Omental fat pad (tissue), 4 donors: ENCODE results near the gene CNTNAP5. TPM values are rescaled to one million over a fixed set of nuclear protein-coding genes. Genes with fewer than 3 reads are reported as not detected.

Experiments used
- ATAC-seq: fragments of 150-250 bp; one replicate; pipeline ENCODE4 v1.9.1; 2016; ENCODE audit warnings: mild to moderate bottlenecking, moderate library complexity; ENCODE audit not compliant: low FRiP score
- DNase-seq: peaks from one replicate; pipeline ENCODE4 v3.0.0-alpha.2; 2019; ENCODE audit warnings: low spot score
- total RNA-seq, 4 donors: library from RNA; depleted of rRNA; stranded (reverse); fragments of >200 nt; gene quantifications; one replicate each; pipeline ENCODE4 v1.1.0, GENCODE V29; 2016
- TF ChIP-seq, protein P1 (sequence below), 3 donors: fragments of 450-650 bp; IDR thresholded peaks; one replicate each; pipeline ENCODE4 v1.5.1; 2016 to 2017; ENCODE audit warnings: antibody characterized with exemption in 3 of 3, mild to moderate bottlenecking in 3 of 3, moderate library complexity in 2 of 3

Gene CNTNAP5
- total RNA-seq, 4 donors from 2014 or later: not detected

DNA sequence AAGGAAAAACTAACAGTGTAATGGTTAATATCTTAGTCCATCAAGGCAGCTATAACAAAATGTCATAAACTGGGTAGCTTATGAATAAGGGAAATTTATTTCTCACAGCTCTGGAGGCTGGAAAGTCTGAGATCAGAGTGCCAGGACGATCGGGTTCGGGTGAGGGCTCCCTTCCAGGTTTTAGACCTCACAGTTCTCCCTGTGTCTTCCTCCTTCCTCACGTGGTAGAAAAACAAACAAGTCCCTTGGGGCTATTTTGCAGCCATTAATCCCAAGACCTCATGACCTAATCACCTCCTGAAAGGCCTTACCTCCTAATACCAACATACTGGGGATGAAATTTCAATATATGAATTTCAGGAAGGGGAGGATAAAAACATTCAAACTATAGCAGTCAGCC is 455.9 kb downstream of the CNTNAP5 start:
- ATAC-seq: no peak
- no peak for DNase-seq

DNA sequence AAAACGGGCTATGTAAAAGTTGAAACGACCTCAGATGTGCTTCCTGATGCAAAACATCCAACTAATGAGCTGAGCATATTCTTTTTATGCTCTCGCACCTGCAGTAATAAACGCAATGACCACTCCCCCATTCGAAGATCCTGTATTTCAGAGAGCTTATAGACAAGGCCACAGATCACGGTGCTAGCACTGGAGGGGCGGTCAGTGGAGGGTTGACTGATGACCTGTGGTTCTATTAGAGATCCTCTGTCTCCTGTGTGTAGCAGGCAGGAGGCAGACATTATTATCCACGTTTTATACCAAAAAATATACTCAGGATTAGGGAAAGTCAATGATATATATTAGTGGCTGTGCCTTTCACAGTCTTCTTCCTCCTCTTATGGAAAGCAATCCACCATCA is 457.0 kb downstream of the CNTNAP5 start:
- TF ChIP-seq, protein P1, sequence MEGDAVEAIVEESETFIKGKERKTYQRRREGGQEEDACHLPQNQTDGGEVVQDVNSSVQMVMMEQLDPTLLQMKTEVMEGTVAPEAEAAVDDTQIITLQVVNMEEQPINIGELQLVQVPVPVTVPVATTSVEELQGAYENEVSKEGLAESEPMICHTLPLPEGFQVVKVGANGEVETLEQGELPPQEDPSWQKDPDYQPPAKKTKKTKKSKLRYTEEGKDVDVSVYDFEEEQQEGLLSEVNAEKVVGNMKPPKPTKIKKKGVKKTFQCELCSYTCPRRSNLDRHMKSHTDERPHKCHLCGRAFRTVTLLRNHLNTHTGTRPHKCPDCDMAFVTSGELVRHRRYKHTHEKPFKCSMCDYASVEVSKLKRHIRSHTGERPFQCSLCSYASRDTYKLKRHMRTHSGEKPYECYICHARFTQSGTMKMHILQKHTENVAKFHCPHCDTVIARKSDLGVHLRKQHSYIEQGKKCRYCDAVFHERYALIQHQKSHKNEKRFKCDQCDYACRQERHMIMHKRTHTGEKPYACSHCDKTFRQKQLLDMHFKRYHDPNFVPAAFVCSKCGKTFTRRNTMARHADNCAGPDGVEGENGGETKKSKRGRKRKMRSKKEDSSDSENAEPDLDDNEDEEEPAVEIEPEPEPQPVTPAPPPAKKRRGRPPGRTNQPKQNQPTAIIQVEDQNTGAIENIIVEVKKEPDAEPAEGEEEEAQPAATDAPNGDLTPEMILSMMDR (IDR thresholded peaks at IDR 0.05): no peak
- DNase-seq (no peak), ATAC-seq (no peak)

More for the DNA sequence above, 455.9 kb downstream of the CNTNAP5 start:
- TF ChIP-seq, protein P1 (IDR thresholded peaks at IDR 0.05): no peak

DNA sequence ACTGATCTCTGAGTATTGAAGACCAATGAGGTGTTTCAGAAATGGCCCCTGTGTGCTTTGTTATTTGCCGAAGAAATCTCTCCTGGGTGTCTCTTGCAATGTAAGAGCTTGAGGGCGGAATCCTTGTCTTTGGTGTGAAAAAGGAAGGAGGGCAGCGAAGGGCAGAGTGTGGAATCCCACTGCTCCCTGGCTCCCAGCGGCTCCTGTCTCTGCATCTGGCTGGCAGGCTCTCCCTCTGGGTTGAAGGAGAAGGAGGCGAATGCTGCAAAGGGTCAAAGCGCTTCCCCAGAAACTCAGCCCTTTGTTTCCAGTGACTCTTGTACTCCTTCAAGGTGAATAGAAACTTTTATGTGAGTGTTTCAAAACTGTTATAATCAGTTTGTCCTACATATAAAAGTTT is 457.5 kb downstream of the CNTNAP5 start:
- no peak for DNase-seq
- no peak for ATAC-seq
- TF ChIP-seq, protein P1 (IDR thresholded peaks at IDR 0.05): no peak

DNA sequence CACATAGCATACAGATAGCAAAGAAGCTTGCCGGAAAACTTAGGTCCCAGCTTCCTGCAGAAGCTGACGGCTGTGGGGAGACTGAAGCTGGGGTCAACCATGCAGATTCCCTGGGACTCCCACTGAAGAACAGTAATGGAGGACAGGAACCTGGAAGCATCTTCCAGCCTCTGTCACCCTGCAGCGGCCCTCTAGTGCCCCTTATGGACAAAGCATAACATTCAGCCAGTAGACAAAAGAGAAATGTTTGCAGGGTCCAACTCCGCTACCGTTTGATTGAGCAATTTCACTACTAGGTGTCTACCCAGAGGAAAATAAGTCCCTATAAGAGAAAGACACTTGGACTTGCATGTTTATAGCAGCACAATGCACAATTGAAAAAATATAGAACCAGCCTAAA is 460.6 kb downstream of the CNTNAP5 start:
- ATAC-seq (no peak), DNase-seq (no peak)
- TF ChIP-seq, protein P1 (IDR thresholded peaks at IDR 0.05): no peak

DNA sequence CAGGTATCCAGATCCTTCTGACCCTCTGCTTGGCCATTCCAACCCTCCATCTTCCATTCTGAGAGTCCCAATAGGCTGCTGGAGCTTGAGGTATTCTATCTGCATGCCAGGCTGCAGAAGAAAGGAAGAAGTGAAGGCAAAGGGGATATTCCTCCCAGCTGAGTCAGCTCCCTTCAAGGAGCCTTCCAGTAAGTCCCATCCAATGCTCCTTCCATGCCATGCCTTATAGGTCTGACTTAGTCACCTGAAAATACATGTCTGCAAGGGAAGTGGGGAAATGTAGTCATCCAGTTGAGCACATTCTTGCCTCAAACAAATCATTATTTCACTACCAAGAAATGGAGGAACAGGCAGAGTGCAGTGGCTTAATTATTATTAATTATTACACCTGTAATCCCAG is 464.6 kb downstream of the CNTNAP5 start:
- ATAC-seq (no peak), DNase-seq (no peak)
- TF ChIP-seq, protein P1 (IDR thresholded peaks at IDR 0.05): no peak

DNA sequence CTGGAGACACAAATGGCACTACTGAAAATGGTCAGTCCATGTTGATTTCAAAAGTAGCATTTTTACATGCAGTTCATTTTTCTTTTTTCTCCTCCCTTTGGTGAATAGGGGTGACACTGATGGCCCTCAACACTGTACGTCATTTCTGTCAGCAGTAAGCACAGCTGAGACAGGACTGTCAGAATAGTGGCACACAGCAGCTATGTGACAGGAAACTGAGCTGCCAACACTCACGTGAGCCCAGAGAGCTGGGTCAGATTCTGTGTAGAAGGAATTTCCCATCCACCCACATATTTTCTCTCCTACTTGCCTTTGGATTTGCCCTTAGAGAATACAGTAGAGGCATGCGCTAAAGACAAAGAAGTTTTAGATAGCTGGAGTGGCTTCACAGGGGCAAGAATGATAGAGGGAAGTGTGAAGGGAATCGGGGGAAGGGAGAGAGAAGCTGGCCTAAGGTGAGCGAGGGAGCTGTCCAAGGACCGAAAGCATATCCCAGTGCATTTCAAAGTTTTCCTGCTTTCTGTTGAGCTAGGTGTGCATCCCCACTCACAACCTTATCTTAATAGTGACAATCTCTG is 476.6 kb downstream of the CNTNAP5 start:
- no peak for DNase-seq
- no peak for ATAC-seq
- TF ChIP-seq, protein P1 (IDR thresholded peaks at IDR 0.05): no peak

DNA sequence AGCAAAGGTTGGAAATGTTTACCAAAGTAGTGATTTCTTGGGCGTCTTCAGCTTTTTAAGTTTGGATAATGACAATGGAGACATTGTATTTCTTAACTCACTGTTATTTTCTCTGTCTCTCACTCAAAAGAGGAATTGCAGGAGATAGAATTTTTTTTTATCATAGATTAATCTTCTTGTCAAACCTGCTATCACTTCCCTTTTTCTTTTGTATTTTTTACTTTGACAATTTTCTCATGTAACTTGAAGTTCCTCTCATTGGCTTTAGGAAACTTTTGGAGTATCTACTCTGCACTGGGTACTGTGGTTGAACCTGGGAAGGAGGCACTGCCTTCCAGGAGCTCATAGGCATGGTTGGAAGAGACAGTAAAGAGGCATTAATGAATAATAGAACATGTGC is 489.1 kb downstream of the CNTNAP5 start:
- DNase-seq: no peak
- ATAC-seq: no peak
- TF ChIP-seq, protein P1 (IDR thresholded peaks at IDR 0.05): no peak
